ENCODE results near the gene ANKRD33B. TPM values are rescaled to one million over a fixed set of nuclear protein-coding genes. Genes with fewer than 3 reads are reported as not detected.

The ANKRD33B gene
- total and polyA plus RNA-seq, 2 experiments from 2014 or later: 0.71 to 1.5 TPM

GRCh38 chr5:10576790-10577189 lies 12.9 kb downstream of the ANKRD33B start:
- in situ Hi-C loops (cut with MboI): no loop called here
- Histone ChIP-seq H3K79me2 (ENCODE audit: insufficient read depth) (no peaks in the 10 kb centered on the region), H3K9me2 (ENCODE audit: insufficient read depth) (no peaks in the 10 kb centered on the region), H3K4me3 (no peak overlapping the region), H3K4me1 (ENCODE audit: insufficient read depth) (peaks cover 10% of the 10 kb centered on the region), H4K20me1 (ENCODE audit: insufficient read depth) (no peaks in the 10 kb centered on the region; the same call in 1 of the 2 replicates), H2AFZ (no peak overlapping the region), H3F3A (ENCODE audit: insufficient read depth) (no peaks in the 10 kb centered on the region), H3K9me3 (ENCODE audit: low read depth) (no peaks in the 10 kb centered on the region), H3K36me3 (ENCODE audit: low read depth) (no peaks in the 10 kb centered on the region), H3K4me2 (ENCODE audit: unreplicated experiment) (no peak overlapping the region), H3K27me3 (replicated peaks; ENCODE audit: insufficient read depth) (no peaks in the 10 kb centered on the region), H3K27ac (no peak overlapping the region), H3K9ac (no peak overlapping the region)
- TF ChIP-seq EZH2phosphoT487 (IDR thresholded peaks at IDR 0.05; ENCODE audit: insufficient read depth, low read depth) (no peak), EZH2 (IDR thresholded peaks at IDR 0.05; ENCODE audit: insufficient read depth, poor library complexity, severe bottlenecking) (no peak)
- WGBS, 2 experiments (ENCODE audit: low coverage in 1 of 2, low lambda C conversion rate in 2 of 2, missing lambda C conversion rate in 2 of 2): 96 to 100% methylated on average over 7 of the region's 7 CpGs
- DNase-seq: no peak

DNA sequence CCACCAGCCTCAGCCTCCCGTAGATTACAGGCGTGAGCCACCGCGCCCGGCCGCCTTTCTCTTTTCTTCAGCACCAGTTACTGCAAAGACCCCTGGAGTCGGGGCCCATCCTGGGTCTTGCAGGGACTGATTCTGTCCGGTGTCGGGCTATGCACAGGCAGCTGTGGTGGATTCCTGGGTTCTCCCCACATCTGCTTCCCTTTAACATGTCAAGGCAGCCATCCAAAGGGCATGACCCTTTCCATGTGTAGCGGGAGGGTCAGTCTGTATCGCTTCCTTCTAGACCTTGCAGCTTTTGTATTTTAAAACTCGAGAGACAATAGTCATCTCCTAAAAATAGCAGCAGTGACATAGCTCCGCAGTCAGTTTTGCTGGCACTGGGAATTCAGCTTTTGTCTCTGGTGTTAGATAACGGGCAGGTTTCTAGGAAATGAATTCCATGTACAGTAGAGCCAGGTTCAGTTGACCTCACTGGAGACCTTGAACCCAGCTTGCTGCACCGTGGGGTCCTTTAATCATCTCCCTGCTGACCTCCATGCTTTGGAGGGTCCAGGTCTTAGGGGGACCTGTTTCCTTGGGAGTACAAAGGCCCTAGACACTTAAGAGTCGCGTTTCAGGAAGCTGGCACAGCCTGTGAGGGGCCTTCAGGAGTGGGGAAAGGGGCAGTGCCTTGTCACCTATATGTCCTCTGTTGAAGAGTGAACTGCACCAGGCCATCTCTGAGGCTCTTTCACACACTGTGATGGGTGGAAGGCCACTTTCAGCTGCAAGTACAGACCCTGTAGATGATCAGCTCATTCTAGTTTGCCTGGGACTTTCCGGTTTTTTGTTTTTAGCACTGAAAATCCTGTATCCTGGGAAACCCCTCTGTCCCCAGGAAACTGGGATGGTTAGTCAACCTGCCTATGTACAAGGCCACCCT lies 13.8 kb downstream of the ANKRD33B start:
- Histone ChIP-seq H3K4me2 (ENCODE audit: unreplicated experiment) (no peak overlapping the region), H2AFZ (no peak overlapping the region), H3K27me3 (replicated peaks; ENCODE audit: insufficient read depth) (no peaks in the 10 kb centered on the region), H3K9me3 (ENCODE audit: low read depth) (no peaks in the 10 kb centered on the region), H4K20me1 (ENCODE audit: insufficient read depth) (no peaks in the 10 kb centered on the region; the same call in 1 of the 2 replicates), H3K4me3 (no peak overlapping the region), H3K79me2 (ENCODE audit: insufficient read depth) (no peaks in the 10 kb centered on the region), H3F3A (ENCODE audit: insufficient read depth) (no peaks in the 10 kb centered on the region), H3K36me3 (ENCODE audit: low read depth) (no peaks in the 10 kb centered on the region), H3K4me1 (ENCODE audit: insufficient read depth) (peaks cover 10% of the 10 kb centered on the region), H3K9ac (no peak overlapping the region), H3K9me2 (ENCODE audit: insufficient read depth) (no peaks in the 10 kb centered on the region), H3K27ac (no peak overlapping the region)
- DNase-seq: peak; percentile 65
- TF ChIP-seq EZH2phosphoT487 (IDR thresholded peaks at IDR 0.05; ENCODE audit: insufficient read depth, low read depth): no peak
- TF ChIP-seq EZH2 (IDR thresholded peaks at IDR 0.05; ENCODE audit: insufficient read depth, poor library complexity, severe bottlenecking): no peak
- WGBS, 2 experiments (ENCODE audit: low coverage in 1 of 2, low lambda C conversion rate in 2 of 2, missing lambda C conversion rate in 2 of 2): 43 to 44% methylated on average over 18 of the region's 18 CpGs
- in situ Hi-C loops (cut with MboI): no loop called here

DNA sequence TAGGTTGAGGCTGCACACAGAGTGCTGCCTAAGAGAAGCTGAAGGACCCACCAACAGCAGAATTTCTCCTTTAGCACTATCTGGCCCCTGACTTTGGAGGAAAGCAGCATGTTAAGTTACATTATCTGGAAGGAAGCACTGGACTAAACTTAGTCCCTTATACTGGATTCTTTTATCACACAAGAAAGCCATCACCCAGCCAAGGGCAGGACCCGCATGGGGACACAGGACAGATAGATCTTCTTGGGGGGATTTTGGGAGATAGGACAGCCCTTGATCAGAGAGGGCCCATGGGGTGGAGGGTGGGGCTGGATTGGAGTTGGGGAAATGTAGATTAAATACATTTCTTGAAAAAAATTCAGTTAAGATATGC lies 14.4 kb downstream of the ANKRD33B start:
- H3K9me2 ChIP-seq (ENCODE audit: insufficient read depth): no peaks in the 10 kb centered on the region
- no peaks in the 10 kb centered on the region for H3K36me3 ChIP-seq (ENCODE audit: low read depth)
- in situ Hi-C loops (cut with MboI): no loop called here
- no peak overlapping the region for H3K4me3 ChIP-seq
- TF ChIP-seq EZH2phosphoT487 (IDR thresholded peaks at IDR 0.05; ENCODE audit: insufficient read depth, low read depth) (no peak), EZH2 (IDR thresholded peaks at IDR 0.05; ENCODE audit: insufficient read depth, poor library complexity, severe bottlenecking) (no peak)
- no peak for DNase-seq
- no peaks in the 10 kb centered on the region for H3K27me3 ChIP-seq (replicated peaks; ENCODE audit: insufficient read depth)
- WGBS, 2 experiments (ENCODE audit: low coverage in 1 of 2, low lambda C conversion rate in 2 of 2, missing lambda C conversion rate in 2 of 2): 95 to 100% methylated on average over 1 of the region's 1 CpG
- no peak overlapping the region for H3K27ac ChIP-seq
- no peak overlapping the region for H2AFZ ChIP-seq
- H3K4me2 ChIP-seq (ENCODE audit: unreplicated experiment): no peak overlapping the region
- H3K4me1 ChIP-seq (ENCODE audit: insufficient read depth): peaks cover 10% of the 10 kb centered on the region
- H3K9me3 ChIP-seq (ENCODE audit: low read depth): no peaks in the 10 kb centered on the region
- H3K9ac ChIP-seq: no peak overlapping the region
- no peaks in the 10 kb centered on the region; the same call in 1 of the 2 replicates for H4K20me1 ChIP-seq (ENCODE audit: insufficient read depth)
- no peaks in the 10 kb centered on the region for H3F3A ChIP-seq (ENCODE audit: insufficient read depth)
- no peaks in the 10 kb centered on the region for H3K79me2 ChIP-seq (ENCODE audit: insufficient read depth)

DNA sequence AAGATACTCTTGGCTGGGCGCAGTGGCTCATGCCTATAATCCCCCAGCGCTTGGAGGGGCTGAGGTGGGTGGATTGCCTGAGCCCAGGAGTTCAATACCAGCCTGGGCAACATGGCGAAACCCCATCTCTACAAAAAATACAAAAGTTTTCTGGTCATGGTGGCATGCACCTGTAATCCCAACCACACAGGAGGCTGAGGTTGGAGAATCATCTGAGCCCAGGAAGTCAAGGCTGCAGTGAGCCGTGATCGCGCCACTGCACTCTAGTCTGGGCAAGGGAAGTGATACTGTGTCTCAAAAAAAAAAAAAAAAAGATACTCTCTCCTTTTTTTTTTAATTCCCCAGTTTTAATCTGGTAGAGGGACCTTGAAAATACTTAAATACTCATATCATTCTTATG lies 15.0 kb downstream of the ANKRD33B start:
- Histone ChIP-seq H4K20me1 (ENCODE audit: insufficient read depth) (no peaks in the 10 kb centered on the region; the same call in 1 of the 2 replicates), H3K9me2 (ENCODE audit: insufficient read depth) (no peaks in the 10 kb centered on the region), H3F3A (ENCODE audit: insufficient read depth) (no peaks in the 10 kb centered on the region), H3K4me2 (ENCODE audit: unreplicated experiment) (no peak overlapping the region), H3K27me3 (replicated peaks; ENCODE audit: insufficient read depth) (no peaks in the 10 kb centered on the region), H3K79me2 (ENCODE audit: insufficient read depth) (no peaks in the 10 kb centered on the region), H3K4me3 (no peak overlapping the region), H3K4me1 (ENCODE audit: insufficient read depth) (peaks cover 10% of the 10 kb centered on the region), H3K9ac (no peak overlapping the region), H3K36me3 (ENCODE audit: low read depth) (no peaks in the 10 kb centered on the region), H2AFZ (no peak overlapping the region), H3K9me3 (ENCODE audit: low read depth) (no peaks in the 10 kb centered on the region), H3K27ac (no peak overlapping the region)
- 95 to 96% methylated on average over 6 of the region's 6 CpGs for whole genome bisulfite sequencing, 2 experiments (ENCODE audit: low coverage in 1 of 2, low lambda C conversion rate in 2 of 2, missing lambda C conversion rate in 2 of 2)
- DNase-seq: no peak
- TF ChIP-seq EZH2phosphoT487 (IDR thresholded peaks at IDR 0.05; ENCODE audit: insufficient read depth, low read depth): no peak
- TF ChIP-seq EZH2 (IDR thresholded peaks at IDR 0.05; ENCODE audit: insufficient read depth, poor library complexity, severe bottlenecking): no peak
- in situ Hi-C loops (cut with MboI): no loop called here
